ENCODE measurements around the gene SLC26A2.

The SLC26A2 gene

DNA sequence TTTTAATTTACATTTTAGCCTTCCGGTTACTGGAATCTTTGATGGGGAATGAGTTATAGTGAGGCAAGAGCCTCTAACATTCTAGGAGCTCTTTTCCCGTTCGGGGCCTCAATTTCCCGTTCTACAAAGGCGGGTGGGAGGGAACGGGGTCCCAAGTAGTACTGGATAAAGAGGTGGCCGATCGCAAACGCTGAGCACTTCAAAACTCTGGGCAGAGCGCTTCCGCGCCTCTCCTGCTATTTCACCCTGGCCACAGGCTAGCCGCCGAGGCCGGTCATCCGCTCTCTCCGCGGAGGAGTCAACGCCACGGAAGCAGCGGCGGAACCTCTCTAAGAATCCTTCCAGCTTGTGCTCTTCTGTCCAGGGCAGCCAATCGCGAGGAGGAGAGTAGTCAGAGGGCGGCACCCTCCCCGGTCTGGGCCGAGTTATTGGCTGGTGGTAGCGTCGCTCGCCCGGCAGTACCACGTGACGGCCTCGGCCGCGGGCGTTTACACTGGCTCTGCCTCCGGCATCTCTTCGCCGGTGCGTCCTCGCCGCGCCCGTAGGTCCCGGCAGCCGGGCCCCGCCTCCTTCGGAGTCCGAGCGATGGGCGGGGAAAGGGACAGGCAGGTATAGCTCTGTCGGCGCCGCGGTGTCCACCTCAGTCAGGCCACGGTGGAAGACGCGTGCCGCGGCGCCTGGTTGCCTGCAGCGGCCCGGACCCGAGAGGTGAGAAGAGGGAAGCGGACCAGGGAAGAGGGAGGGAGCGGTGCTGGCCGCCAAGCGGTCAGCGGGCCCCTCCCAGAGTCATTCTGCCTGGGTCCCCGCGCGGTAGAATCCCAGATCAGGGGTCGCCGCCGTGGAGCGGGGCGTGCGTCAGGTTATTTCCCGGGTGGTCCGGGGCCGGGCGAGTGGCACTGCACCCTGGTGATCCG is at the start of gene SLC26A2:
SLC26A2 (plus strand) TSS at position 487 of the 914 bp plus-strand sequence. CDS start 16,895 bp downstream, outside the sequence.
- peak; percentile 94 for DNase-seq (ENCODE audit: extremely low read depth, low read depth)
- TF ChIP-seq, protein P1, sequence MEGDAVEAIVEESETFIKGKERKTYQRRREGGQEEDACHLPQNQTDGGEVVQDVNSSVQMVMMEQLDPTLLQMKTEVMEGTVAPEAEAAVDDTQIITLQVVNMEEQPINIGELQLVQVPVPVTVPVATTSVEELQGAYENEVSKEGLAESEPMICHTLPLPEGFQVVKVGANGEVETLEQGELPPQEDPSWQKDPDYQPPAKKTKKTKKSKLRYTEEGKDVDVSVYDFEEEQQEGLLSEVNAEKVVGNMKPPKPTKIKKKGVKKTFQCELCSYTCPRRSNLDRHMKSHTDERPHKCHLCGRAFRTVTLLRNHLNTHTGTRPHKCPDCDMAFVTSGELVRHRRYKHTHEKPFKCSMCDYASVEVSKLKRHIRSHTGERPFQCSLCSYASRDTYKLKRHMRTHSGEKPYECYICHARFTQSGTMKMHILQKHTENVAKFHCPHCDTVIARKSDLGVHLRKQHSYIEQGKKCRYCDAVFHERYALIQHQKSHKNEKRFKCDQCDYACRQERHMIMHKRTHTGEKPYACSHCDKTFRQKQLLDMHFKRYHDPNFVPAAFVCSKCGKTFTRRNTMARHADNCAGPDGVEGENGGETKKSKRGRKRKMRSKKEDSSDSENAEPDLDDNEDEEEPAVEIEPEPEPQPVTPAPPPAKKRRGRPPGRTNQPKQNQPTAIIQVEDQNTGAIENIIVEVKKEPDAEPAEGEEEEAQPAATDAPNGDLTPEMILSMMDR (IDR thresholded peaks at IDR 0.05; ENCODE audit: low read depth, low read length): no peak

- TF ChIP-seq, protein P1 (IDR thresholded peaks at IDR 0.05; ENCODE audit: low read depth, low read length): no peak
- no peak for DNase-seq (ENCODE audit: extremely low read depth, low read depth)
These were observed 49.5 kb upstream of the SLC26A2 start for GRCh38 chr5:149911031-149911430.

- no peak for DNase-seq (ENCODE audit: extremely low read depth, low read depth)
- TF ChIP-seq, protein P1 (IDR thresholded peaks at IDR 0.05; ENCODE audit: low read depth, low read length): no peak
These were observed 48.2 kb upstream of the SLC26A2 start for GRCh38 chr5:149912226-149912871.

DNA sequence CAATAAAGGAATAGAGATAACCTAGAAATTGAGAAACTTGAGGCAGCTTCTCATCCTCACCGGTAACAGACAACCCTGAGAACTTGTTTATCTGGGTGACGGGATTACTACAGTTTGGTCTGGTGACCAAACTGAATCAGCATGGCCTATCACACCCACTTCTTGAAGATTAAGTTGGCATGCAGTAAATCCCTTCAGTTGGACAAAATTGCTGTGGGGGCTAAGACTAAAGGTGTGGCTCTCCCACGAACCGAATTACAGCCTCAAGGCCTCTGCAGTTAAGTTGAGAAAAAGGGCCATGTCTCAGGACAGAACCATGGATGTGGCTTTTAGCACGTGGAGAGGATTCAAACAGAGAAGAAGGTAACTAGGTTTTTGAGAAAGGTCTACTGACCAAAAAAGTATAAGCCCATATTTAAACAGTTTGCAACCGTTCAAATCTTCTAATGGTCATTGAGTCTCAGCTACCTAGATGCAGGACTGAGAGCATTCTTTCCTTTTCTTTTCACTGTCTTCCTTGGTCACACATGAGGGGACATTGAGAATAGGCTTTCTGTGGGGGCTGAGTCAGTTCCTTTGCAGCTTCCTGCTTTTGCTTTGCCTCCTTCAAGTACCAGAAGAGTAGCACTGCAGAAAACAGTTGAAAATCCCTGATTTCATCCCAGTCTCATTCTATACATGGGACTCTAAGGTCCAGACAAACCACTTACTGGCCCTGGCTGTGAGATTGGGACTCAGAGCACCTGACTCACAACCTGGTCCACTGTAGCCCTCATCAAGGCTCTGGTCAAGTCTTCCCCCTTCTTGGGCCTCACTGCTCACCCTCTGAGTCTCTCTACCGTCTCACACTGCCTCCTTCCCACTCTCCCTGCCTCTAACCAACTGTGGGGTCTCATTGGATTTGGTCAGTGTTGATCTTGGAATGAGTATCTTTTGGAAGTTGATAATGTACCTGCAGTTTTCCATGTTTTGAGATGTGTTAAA is 46.8 kb upstream of the SLC26A2 start:
- DNase-seq (ENCODE audit: extremely low read depth, low read depth): no peak
- TF ChIP-seq, protein P1 (IDR thresholded peaks at IDR 0.05; ENCODE audit: low read depth, low read length): no peak

- DNase-seq (ENCODE audit: extremely low read depth, low read depth): no peak
- TF ChIP-seq, protein P1 (IDR thresholded peaks at IDR 0.05; ENCODE audit: low read depth, low read length): no peak
These were observed 44.9 kb upstream of the SLC26A2 start for GRCh38 chr5:149915392-149916260.

DNA sequence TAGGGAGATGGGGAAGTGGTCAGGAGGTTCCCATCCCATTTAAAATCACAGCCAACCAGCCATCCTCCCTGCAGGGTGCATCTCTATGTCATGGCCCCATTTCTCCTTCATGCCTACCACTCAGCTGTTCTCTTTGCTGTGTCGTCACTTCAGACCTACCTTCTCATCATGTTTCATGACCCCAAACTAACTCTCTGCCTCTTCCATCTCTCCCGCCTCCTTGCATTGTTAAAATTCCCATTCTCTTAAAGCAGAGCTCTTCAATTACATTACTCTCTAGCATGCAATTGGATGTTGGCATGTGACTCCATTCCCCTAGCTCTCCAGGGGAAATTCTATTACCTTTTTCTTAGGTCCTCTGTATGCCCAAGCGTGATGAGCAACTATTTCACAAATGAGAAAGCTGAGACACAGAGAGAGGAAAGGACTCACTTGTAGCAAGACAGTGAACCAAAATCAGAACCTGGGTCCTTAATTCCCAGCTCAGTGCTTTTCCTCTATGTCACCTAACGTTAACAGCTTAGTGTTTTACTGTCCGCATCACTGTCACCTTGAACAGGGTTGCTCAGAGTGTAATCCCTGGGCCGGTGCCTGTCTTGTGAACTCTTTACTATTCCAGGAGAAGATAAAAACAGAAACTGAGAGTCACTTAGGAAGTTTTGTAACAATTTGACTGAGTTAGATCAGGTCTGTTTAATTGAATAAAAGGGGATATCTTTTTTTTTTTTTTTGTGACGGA is 44.1 kb upstream of the SLC26A2 start:
- TF ChIP-seq, protein P1 (IDR thresholded peaks at IDR 0.05; ENCODE audit: low read depth, low read length): no peak

More for the DNA sequence above, 44.1 kb upstream of the SLC26A2 start:
- DNase-seq (ENCODE audit: extremely low read depth, low read depth): no peak

Measured in AG09319 (cell line).